ENCODE results near the gene ICE2.
"Not testable (repeated sequence)": the region's sequence is repeated elsewhere in the genome, so short reads cannot be mapped to it uniquely, and the experiment has no call there.

The ICE2 gene

GRCh38 chr15:60419753-60420152, 59.2 kb downstream of the ICE2 start:
- TF ChIP-seq CTCF (IDR thresholded peaks at IDR 0.05; ENCODE audit: borderline replicate concordance, insufficient read depth, low read depth, low read length) = no peak
- no peak overlapping the region for H3K4me3 ChIP-seq (ENCODE audit: low read depth, low read length)

GRCh38 chr15:60418096-60418495, 60.8 kb downstream of the ICE2 start:
- TF ChIP-seq CTCF (IDR thresholded peaks at IDR 0.05; ENCODE audit: borderline replicate concordance, insufficient read depth, low read depth, low read length) = no peak

DNA sequence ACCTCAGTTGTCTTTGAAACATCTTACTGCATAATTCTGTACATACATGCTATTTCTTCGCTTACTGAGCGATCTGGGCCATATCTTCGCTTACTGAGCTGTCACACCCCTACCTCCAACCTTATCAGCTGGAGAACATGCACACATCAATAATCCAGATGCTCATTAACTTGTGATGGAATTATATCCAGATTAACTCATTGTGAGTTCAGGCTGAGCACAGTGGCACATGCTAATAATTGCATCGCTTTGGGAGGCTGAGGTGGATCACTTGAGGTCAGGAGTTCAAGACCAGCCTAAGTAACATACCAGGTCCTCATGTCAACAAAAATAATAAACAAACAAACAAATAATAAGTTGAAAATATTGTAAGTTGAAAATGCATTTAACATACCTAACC, 61.8 kb downstream of the ICE2 start:
- no peak for TF ChIP-seq CTCF (IDR thresholded peaks at IDR 0.05; ENCODE audit: borderline replicate concordance, insufficient read depth, low read depth, low read length)
- H3K4me3 ChIP-seq (ENCODE audit: low read depth, low read length) = no peak overlapping the region

More at GRCh38 chr15:60418096-60418495, 60.8 kb downstream of the ICE2 start:
- H3K4me3 ChIP-seq (ENCODE audit: low read depth, low read length) = no peak overlapping the region

DNA sequence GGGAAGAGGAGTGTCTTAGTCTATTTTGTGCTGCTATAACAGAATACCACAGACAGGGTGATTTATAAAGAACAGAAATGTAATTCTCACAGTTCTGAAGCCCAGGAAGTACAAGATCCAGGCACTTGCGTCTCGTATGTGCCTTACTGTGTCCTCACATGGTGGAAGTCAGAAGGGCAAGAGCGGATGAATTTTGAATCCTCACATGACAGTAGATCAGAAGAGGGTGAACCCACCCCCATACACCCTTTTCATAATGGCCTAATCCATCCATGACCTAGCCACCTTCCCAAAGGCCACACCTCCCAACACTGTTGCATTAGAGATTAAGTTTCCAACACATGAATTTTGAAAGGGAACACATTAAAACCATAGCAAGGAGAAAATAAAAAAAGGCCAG, 62.5 kb downstream of the ICE2 start:
- H3K4me3 ChIP-seq (ENCODE audit: low read depth, low read length) = no peak overlapping the region
- no peak for TF ChIP-seq CTCF (IDR thresholded peaks at IDR 0.05; ENCODE audit: borderline replicate concordance, insufficient read depth, low read depth, low read length)

- TF ChIP-seq CTCF (IDR thresholded peaks at IDR 0.05; ENCODE audit: borderline replicate concordance, insufficient read depth, low read depth, low read length) = no peak
- no peak overlapping the region for H3K4me3 ChIP-seq (ENCODE audit: low read depth, low read length)
These were observed 64.8 kb downstream of the ICE2 start for GRCh38 chr15:60414016-60414682.

GRCh38 chr15:60413231-60413824, 65.6 kb downstream of the ICE2 start:
- H3K4me3 ChIP-seq (ENCODE audit: low read depth, low read length) = no peak overlapping the region
- TF ChIP-seq CTCF (IDR thresholded peaks at IDR 0.05; ENCODE audit: borderline replicate concordance, insufficient read depth, low read depth, low read length) = no peak

GRCh38 chr15:60412807-60413206, 66.1 kb downstream of the ICE2 start:
- H3K4me3 ChIP-seq (ENCODE audit: low read depth, low read length) = not testable (repeated sequence)
